HEK293T (cell line): Measurements from ENCODE around the gene CD27.

Experiments used
- CTCF ChIA-PET: fragments of 350-600 bp; formaldehyde crosslinking; extraction: SDS; loops from one replicate; lab custom pipeline; 2021; ENCODE audit warnings: antibody characterized with exemption, inconsistent platforms; lab: Yijun Ruan, JAX
- POLR2A ChIA-PET: fragments of 350-600 bp; formaldehyde crosslinking; extraction: SDS; loops from one replicate; lab custom pipeline; 2020; ENCODE audit warnings: antibody characterized with exemption, inconsistent platforms; lab: Yijun Ruan, JAX
- DNase-seq: peaks from one replicate; pipeline ENCODE4 v3.0.0; 2012; ENCODE audit warnings: mixed read lengths; ENCODE audit errors: extremely low spot score
- ARNT ChIP-seq: fragments of 450-650 bp; IDR thresholded peaks from 2 replicates; pipeline ENCODE4 v1.6.1; 2017; ENCODE audit warnings: mild to moderate bottlenecking
- BHLHE40 ChIP-seq: fragments of 450-650 bp; IDR thresholded peaks from 2 replicates; pipeline ENCODE4 v1.6.1; 2016; ENCODE audit warnings: mild to moderate bottlenecking, moderate library complexity, borderline replicate concordance
- CTBP1 ChIP-seq: fragments of 450-650 bp; IDR thresholded peaks from 2 replicates; pipeline ENCODE4 v1.6.1; 2016; ENCODE audit warnings: borderline replicate concordance
- ELF4 ChIP-seq: fragments of 450-650 bp; IDR thresholded peaks from 2 replicates; pipeline ENCODE4 v1.6.1; 2017; ENCODE audit warnings: antibody characterized with exemption
- FOXA1 ChIP-seq: fragments of 450-650 bp; IDR thresholded peaks from 2 replicates; pipeline ENCODE4 v1.6.1; 2016; ENCODE audit warnings: mild to moderate bottlenecking
- FOXK2 ChIP-seq: fragments of 450-650 bp; IDR thresholded peaks from 2 replicates; pipeline ENCODE4 v1.6.1; 2016; ENCODE audit warnings: mild to moderate bottlenecking
- FOXM1 ChIP-seq: fragments of 450-650 bp; IDR thresholded peaks from 2 replicates; pipeline ENCODE4 v1.6.1; 2017; ENCODE audit warnings: mild to moderate bottlenecking, borderline replicate concordance
- HDGF ChIP-seq: fragments of 450-650 bp; IDR thresholded peaks from 2 replicates; pipeline ENCODE4 v1.6.1; 2017; ENCODE audit warnings: antibody characterized with exemption, borderline replicate concordance
- L3MBTL2 ChIP-seq: fragments of 450-650 bp; conservative IDR thresholded peaks from 2 replicates; pipeline ENCODE4 v1.6.1; 2016; ENCODE audit warnings: mild to moderate bottlenecking
- LEF1 ChIP-seq: fragments of 450-650 bp; IDR thresholded peaks from 2 replicates; pipeline ENCODE4 v1.6.1; 2017; ENCODE audit warnings: mild to moderate bottlenecking, borderline replicate concordance
- NFRKB ChIP-seq: fragments of 450-650 bp; IDR thresholded peaks from 2 replicates; pipeline ENCODE4 v1.6.1; 2016; ENCODE audit warnings: mild to moderate bottlenecking, moderate library complexity
- SP1 ChIP-seq: fragments of 450-650 bp; IDR thresholded peaks from 2 replicates; pipeline ENCODE4 v1.6.1; 2017
- SUZ12 ChIP-seq: fragments of 450-650 bp; IDR thresholded peaks from 2 replicates; pipeline ENCODE4 v1.6.1; 2016; ENCODE audit warnings: mild to moderate bottlenecking
- TARDBP ChIP-seq: fragments of 450-650 bp; IDR thresholded peaks from 2 replicates; pipeline ENCODE4 v1.6.1; 2016
- ZNF384 ChIP-seq: fragments of 450-650 bp; IDR thresholded peaks from 2 replicates; pipeline ENCODE4 v1.6.1; 2016
- TF ChIP-seq, protein P1 (sequence below): fragments of 450-650 bp; IDR thresholded peaks from 2 replicates; pipeline ENCODE4 v1.6.1; 2016

The CD27 gene

GRCh38 chr12:6444704-6445688 lies at the start of gene CD27:
TSS of gene CD27 (plus strand) at chr12:6444955. CDS start at chr12:6445096, 141 bp downstream.
- POLR2A ChIA-PET = interaction anchor here (0.6 kb wide), 1 partner anchor 108 kb away, joined by 3 read pairs; no protein-coding TSS in a partner anchor
- TF ChIP-seq L3MBTL2 (no peak), ELF4 (no peak), TARDBP (no peak), LEF1 (no peak), ARNT (no peak), HDGF (no peak), ZNF384 (no peak), CTBP1 (no peak), FOXA1 (no peak), BHLHE40 (no peak), FOXK2 (no peak), NFRKB (no peak), FOXM1 (no peak)
- TF ChIP-seq, protein P1, sequence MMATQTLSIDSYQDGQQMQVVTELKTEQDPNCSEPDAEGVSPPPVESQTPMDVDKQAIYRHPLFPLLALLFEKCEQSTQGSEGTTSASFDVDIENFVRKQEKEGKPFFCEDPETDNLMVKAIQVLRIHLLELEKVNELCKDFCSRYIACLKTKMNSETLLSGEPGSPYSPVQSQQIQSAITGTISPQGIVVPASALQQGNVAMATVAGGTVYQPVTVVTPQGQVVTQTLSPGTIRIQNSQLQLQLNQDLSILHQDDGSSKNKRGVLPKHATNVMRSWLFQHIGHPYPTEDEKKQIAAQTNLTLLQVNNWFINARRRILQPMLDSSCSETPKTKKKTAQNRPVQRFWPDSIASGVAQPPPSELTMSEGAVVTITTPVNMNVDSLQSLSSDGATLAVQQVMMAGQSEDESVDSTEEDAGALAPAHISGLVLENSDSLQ = no peak
- no peak for DNase-seq
- CTCF ChIA-PET = interaction anchor here (1.2 kb wide), 1 partner anchor 21 kb away, joined by 3 read pairs; no protein-coding TSS in a partner anchor

DNA sequence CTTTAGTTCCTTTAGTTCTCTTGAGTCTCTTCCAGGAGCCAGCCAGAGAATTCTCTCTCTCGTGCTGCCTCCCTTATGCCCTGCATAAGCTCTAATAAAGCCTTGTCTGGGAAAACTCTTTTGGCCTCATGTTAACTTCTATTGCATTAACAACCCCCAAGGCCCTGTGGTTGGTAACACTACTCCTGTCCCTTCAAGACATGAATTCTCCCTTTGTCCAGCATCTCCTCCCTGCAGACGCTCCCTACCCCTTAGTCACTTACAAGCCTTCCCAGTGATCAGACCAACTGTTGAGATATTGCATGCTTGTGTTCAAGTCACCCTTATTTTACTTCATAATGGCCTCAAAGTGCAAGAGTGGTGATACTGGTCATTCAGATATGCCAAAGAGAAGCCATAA lies 48.7 kb upstream of the CD27 start:
- ChIA-PET CTCF (no interaction called here), POLR2A (no interaction called here)
- no peak for DNase-seq
- TF ChIP-seq FOXM1 = no peak
- TF ChIP-seq TARDBP = no peak
- TF ChIP-seq BHLHE40 = no peak
- no peak for TF ChIP-seq SP1
- no peak for TF ChIP-seq LEF1
- TF ChIP-seq NFRKB = no peak
- TF ChIP-seq ZNF384 = no peak
- no peak for TF ChIP-seq ARNT
- TF ChIP-seq HDGF = no peak
- TF ChIP-seq ELF4 = no peak
- no peak for TF ChIP-seq FOXA1
- no peak for TF ChIP-seq FOXK2
- no peak for TF ChIP-seq SUZ12
- TF ChIP-seq, protein P1 = no peak
- TF ChIP-seq L3MBTL2 = no peak
- no peak for TF ChIP-seq CTBP1

DNA sequence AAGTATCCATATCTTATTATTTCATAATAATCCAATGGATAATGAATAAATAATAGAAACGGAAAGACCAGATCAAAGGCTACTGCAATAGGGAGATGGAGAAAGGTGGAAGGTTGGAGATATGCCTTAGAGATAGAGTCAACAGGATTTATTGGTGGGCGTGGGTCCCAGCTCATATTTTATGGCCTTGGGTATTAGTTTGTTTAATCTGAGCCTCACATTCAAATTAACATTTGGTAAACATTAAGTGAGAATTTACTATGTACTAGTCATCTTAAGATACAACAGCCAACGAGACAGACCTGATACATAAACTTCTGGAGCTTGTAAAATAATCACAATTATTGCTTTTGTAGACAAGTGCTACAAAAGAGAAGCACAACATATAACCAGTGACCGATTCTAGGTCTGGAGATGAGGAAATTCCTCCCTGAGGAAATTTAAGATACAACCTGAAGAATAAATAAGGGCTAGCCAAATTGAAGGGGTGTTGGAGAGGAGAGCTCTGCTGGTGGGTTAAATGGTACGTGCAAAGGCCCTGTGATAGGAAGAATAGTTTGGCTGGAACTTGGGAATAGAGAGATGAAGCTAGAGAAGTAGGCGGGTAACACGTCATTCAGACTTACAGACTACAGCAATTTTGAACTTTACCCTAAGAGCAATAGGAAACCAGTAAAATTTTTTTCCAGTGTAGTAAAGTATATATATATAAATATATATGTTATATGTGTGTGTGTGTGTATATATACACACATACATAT lies 44.7 kb upstream of the CD27 start:
- DNase-seq = no peak
- no peak for TF ChIP-seq NFRKB
- TF ChIP-seq TARDBP = no peak
- TF ChIP-seq, protein P1 = no peak
- TF ChIP-seq SP1 = no peak
- TF ChIP-seq ZNF384 = no peak
- no peak for TF ChIP-seq L3MBTL2
- no peak for TF ChIP-seq LEF1
- TF ChIP-seq ARNT = no peak
- no peak for TF ChIP-seq FOXA1
- TF ChIP-seq CTBP1 = no peak
- no peak for TF ChIP-seq SUZ12
- no peak for TF ChIP-seq BHLHE40
- no peak for TF ChIP-seq ELF4
- ChIA-PET CTCF (interaction anchor here (1.2 kb wide), 1 partner anchor 18 kb away, joined by 3 read pairs; no protein-coding TSS in a partner anchor), POLR2A (no interaction called here)

DNA sequence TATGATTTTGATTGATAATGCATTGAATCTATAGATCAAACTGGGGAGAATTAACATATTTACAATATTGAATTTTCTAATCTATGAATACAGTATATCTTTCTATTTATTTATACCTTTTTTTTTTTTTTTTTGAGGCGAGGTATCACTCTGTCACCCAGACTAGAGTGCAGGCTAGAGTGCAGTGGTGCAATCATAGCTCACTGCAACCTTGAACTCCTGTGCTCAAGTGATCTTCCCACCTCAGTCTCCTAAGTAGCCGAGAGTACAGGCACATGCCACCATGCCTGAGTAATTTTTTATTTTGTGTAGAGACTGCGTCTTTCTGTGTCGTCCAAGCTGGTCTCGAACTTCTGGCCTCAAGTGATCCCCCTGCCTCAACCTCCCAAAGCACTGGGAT lies 40.4 kb upstream of the CD27 start:
- DNase-seq = no peak
- TF ChIP-seq SP1 = no peak
- no peak for TF ChIP-seq HDGF
- ChIA-PET POLR2A (interaction anchor here (0.8 kb wide), 1 partner anchor 45 kb away, joined by 4 read pairs; no protein-coding TSS in a partner anchor), CTCF (no interaction called here)

GRCh38 chr12:6405963-6406362 lies 38.8 kb upstream of the CD27 start:
- TF ChIP-seq FOXA1 (no peak), ZNF384 (no peak), ARNT (no peak), HDGF (no peak), SP1 (no peak), TARDBP (no peak), LEF1 (no peak), CTBP1 (no peak), L3MBTL2 (no peak), SUZ12 (no peak), BHLHE40 (no peak), FOXM1 (no peak)
- POLR2A ChIA-PET = no interaction called here
- DNase-seq = no peak
- CTCF ChIA-PET = no interaction called here
